Measurements from ENCODE around the gene IQCM.

DNA sequence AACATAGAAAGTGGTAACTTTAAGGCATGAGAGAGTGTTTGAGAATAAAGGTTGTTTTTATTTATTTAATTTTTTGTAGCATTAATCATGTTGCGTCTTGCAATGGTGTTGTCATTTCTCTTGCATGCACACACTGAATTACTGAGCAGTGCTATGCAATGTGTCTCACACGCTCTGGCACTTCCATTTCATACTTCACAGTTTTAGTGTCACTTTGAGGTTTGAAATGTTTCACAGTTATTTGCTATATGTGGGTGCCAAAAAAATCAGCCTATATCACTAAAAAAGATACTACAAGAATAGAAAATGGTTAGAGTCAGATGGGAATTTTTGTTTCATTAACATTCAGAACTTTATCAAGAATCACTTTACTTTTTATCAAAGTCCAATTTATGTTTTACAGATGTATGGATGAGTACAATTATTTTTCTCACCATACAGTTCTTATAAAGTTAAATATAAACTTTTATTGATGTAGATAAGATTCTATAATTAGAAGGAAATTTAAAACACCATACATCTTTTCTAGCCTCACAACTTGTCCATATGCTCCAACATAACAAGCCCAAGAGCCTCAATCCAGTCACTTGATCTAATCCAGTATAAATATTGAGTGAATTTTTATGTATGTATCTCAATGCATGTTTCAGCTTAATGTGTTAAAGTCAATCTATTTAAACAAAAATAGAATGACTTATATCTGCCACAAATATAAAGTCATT lies 114.0 kb downstream of the IQCM start:
- TF ChIP-seq, protein P1, sequence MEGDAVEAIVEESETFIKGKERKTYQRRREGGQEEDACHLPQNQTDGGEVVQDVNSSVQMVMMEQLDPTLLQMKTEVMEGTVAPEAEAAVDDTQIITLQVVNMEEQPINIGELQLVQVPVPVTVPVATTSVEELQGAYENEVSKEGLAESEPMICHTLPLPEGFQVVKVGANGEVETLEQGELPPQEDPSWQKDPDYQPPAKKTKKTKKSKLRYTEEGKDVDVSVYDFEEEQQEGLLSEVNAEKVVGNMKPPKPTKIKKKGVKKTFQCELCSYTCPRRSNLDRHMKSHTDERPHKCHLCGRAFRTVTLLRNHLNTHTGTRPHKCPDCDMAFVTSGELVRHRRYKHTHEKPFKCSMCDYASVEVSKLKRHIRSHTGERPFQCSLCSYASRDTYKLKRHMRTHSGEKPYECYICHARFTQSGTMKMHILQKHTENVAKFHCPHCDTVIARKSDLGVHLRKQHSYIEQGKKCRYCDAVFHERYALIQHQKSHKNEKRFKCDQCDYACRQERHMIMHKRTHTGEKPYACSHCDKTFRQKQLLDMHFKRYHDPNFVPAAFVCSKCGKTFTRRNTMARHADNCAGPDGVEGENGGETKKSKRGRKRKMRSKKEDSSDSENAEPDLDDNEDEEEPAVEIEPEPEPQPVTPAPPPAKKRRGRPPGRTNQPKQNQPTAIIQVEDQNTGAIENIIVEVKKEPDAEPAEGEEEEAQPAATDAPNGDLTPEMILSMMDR (conservative IDR thresholded peaks at IDR 0.05; ENCODE audit: low read length): no peak
- TF ChIP-seq EZH2phosphoT487 (IDR thresholded peaks at IDR 0.05; ENCODE audit: borderline replicate concordance): no peak

Data from Loucy (cell line).